SK-N-SH treated with all-trans-retinoic acid at 6 μM for 48 hours (cell line): ENCODE data around the gene ZNF518A.

Source experiments
- ATAC-seq: fragments of 200-7000 bp; cut with Tn5 transposase; 3 replicates; pipeline ENCODE4 v1.9.1; 2020; ENCODE audit warnings: mild to moderate bottlenecking, moderate library complexity
- ARNTL ChIP-seq: fragments of 450-650 bp; formaldehyde crosslinking; IDR thresholded peaks from 2 replicates; pipeline ENCODE4 v1.5.0; 2020; ENCODE audit warnings: low read depth, mild to moderate bottlenecking, moderate library complexity, borderline replicate concordance
- CSDC2 ChIP-seq: fragments of 250-450 bp; sonication (Bioruptor Pico); IDR thresholded peaks from 2 replicates; pipeline ENCODE4 v1.5.0; 2020; ENCODE audit warnings: mild to moderate bottlenecking, moderate library complexity
- ESRRG ChIP-seq: fragments of 250-450 bp; sonication (Bioruptor Pico); IDR thresholded peaks from 2 replicates; pipeline ENCODE4 v1.6.1; 2021; ENCODE audit warnings: mild to moderate bottlenecking
- GLIS3 ChIP-seq: fragments of 250-450 bp; sonication (Bioruptor Pico); IDR thresholded peaks from 2 replicates; pipeline ENCODE4 v1.5.0; 2020; ENCODE audit warnings: mild to moderate bottlenecking, moderate library complexity
- PPARA ChIP-seq: fragments of 250-450 bp; sonication (Bioruptor Pico); IDR thresholded peaks from 2 replicates; pipeline ENCODE4 v1.5.0; 2020; ENCODE audit warnings: mild to moderate bottlenecking, borderline replicate concordance
- SNAI2 ChIP-seq: fragments of 250-450 bp; sonication (Bioruptor Pico); IDR thresholded peaks from 2 replicates; pipeline ENCODE4 v1.5.0; 2020; ENCODE audit warnings: mild to moderate bottlenecking, moderate library complexity
- TCF4 ChIP-seq: fragments of 250-450 bp; sonication (Bioruptor Pico); IDR thresholded peaks from 2 replicates; pipeline ENCODE4 v1.8.0; 2021; ENCODE audit warnings: mild to moderate bottlenecking, moderate library complexity, borderline replicate concordance
- TOX ChIP-seq: fragments of 250-450 bp; sonication (Bioruptor Pico); IDR thresholded peaks from 2 replicates; pipeline ENCODE4 v1.8.0; 2021; ENCODE audit warnings: mild to moderate bottlenecking, moderate library complexity, borderline replicate concordance
- ZFP3 ChIP-seq: fragments of 250-450 bp; sonication (Bioruptor Pico); IDR thresholded peaks from 2 replicates; pipeline ENCODE4 v1.5.0; 2020; ENCODE audit warnings: mild to moderate bottlenecking, moderate library complexity
- ZFP30 ChIP-seq: fragments of 450-650 bp; formaldehyde crosslinking; IDR thresholded peaks from 2 replicates; pipeline ENCODE4 v1.5.0; 2022; ENCODE audit warnings: mild to moderate bottlenecking, moderate library complexity
- ZNF565 ChIP-seq: fragments of 450-650 bp; formaldehyde crosslinking; conservative IDR thresholded peaks from 2 replicates; pipeline ENCODE4 v1.5.0; 2020; ENCODE audit warnings: low read depth, mild to moderate bottlenecking, moderate library complexity
- ZNF8 ChIP-seq: fragments of 450-650 bp; formaldehyde crosslinking; IDR thresholded peaks from 2 replicates; pipeline ENCODE4 v1.5.0; 2020; ENCODE audit warnings: mild to moderate bottlenecking, moderate library complexity
- TF ChIP-seq, protein P1 (sequence below): fragments of 250-450 bp; sonication (Bioruptor Pico); IDR thresholded peaks from 2 replicates; pipeline ENCODE4 v1.8.0; 2020; ENCODE audit warnings: mild to moderate bottlenecking, moderate library complexity, borderline replicate concordance
- TF ChIP-seq, protein P2 (sequence below): fragments of 250-450 bp; sonication (Bioruptor Pico); IDR thresholded peaks from 2 replicates; pipeline ENCODE4 v1.5.0; 2020; ENCODE audit warnings: mild to moderate bottlenecking, moderate library complexity
- TF ChIP-seq, protein P3 (sequence below): fragments of 250-450 bp; sonication (Bioruptor Pico); IDR thresholded peaks from 2 replicates; pipeline ENCODE4 v1.5.1; 2020; ENCODE audit warnings: low read depth, mild to moderate bottlenecking, moderate library complexity
- TF ChIP-seq, protein P4 (sequence below): fragments of 250-450 bp; sonication (Bioruptor Pico); IDR thresholded peaks from 2 replicates; pipeline ENCODE4 v1.5.1; 2021; ENCODE audit warnings: mild to moderate bottlenecking, moderate library complexity

Gene ZNF518A

DNA sequence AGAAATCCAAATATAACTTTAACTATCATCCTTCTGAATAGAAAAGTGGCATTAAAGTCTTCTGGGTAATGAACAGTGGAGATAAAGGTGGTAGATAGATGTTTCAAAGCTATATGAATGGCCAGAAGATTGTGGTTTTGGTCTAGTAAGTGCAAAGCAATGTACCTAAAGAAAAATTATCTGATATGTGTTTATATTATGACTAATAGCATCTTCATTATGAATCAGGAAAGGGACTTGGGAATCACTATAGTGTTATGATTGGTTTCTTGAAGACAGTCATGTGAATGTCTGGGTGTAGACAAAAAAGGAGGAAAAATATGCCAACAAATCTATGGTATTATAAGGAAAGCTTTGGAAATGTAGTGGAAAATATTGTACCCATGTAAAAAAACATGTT is 3.0 kb downstream of the ZNF518A start:
- TF ChIP-seq, protein P1, sequence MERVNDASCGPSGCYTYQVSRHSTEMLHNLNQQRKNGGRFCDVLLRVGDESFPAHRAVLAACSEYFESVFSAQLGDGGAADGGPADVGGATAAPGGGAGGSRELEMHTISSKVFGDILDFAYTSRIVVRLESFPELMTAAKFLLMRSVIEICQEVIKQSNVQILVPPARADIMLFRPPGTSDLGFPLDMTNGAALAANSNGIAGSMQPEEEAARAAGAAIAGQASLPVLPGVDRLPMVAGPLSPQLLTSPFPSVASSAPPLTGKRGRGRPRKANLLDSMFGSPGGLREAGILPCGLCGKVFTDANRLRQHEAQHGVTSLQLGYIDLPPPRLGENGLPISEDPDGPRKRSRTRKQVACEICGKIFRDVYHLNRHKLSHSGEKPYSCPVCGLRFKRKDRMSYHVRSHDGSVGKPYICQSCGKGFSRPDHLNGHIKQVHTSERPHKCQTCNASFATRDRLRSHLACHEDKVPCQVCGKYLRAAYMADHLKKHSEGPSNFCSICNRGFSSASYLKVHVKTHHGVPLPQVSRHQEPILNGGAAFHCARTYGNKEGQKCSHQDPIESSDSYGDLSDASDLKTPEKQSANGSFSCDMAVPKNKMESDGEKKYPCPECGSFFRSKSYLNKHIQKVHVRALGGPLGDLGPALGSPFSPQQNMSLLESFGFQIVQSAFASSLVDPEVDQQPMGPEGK (CRISPR knock-in tag), result no peak
- TF ChIP-seq, protein P2, sequence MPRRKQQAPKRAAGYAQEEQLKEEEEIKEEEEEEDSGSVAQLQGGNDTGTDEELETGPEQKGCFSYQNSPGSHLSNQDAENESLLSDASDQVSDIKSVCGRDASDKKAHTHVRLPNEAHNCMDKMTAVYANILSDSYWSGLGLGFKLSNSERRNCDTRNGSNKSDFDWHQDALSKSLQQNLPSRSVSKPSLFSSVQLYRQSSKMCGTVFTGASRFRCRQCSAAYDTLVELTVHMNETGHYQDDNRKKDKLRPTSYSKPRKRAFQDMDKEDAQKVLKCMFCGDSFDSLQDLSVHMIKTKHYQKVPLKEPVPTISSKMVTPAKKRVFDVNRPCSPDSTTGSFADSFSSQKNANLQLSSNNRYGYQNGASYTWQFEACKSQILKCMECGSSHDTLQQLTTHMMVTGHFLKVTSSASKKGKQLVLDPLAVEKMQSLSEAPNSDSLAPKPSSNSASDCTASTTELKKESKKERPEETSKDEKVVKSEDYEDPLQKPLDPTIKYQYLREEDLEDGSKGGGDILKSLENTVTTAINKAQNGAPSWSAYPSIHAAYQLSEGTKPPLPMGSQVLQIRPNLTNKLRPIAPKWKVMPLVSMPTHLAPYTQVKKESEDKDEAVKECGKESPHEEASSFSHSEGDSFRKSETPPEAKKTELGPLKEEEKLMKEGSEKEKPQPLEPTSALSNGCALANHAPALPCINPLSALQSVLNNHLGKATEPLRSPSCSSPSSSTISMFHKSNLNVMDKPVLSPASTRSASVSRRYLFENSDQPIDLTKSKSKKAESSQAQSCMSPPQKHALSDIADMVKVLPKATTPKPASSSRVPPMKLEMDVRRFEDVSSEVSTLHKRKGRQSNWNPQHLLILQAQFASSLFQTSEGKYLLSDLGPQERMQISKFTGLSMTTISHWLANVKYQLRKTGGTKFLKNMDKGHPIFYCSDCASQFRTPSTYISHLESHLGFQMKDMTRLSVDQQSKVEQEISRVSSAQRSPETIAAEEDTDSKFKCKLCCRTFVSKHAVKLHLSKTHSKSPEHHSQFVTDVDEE (CRISPR knock-in tag), result no peak
- TF ChIP-seq PPARA (CRISPR knock-in tag), result no peak
- TF ChIP-seq, protein P3, sequence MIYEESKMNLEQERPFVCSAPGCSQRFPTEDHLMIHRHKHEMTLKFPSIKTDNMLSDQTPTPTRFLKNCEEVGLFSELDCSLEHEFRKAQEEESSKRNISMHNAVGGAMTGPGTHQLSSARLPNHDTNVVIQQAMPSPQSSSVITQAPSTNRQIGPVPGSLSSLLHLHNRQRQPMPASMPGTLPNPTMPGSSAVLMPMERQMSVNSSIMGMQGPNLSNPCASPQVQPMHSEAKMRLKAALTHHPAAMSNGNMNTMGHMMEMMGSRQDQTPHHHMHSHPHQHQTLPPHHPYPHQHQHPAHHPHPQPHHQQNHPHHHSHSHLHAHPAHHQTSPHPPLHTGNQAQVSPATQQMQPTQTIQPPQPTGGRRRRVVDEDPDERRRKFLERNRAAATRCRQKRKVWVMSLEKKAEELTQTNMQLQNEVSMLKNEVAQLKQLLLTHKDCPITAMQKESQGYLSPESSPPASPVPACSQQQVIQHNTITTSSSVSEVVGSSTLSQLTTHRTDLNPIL (CRISPR knock-in tag), result no peak
- TF ChIP-seq SNAI2, result no peak
- TF ChIP-seq, protein P4, sequence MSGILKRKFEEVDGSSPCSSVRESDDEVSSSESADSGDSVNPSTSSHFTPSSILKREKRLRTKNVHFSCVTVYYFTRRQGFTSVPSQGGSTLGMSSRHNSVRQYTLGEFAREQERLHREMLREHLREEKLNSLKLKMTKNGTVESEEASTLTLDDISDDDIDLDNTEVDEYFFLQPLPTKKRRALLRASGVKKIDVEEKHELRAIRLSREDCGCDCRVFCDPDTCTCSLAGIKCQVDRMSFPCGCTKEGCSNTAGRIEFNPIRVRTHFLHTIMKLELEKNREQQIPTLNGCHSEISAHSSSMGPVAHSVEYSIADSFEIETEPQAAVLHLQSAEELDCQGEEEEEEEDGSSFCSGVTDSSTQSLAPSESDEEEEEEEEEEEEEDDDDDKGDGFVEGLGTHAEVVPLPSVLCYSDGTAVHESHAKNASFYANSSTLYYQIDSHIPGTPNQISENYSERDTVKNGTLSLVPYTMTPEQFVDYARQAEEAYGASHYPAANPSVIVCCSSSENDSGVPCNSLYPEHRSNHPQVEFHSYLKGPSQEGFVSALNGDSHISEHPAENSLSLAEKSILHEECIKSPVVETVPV (CRISPR knock-in tag), result no peak
- no peak for TF ChIP-seq ZNF8 (CRISPR knock-in tag)
- TF ChIP-seq GLIS3 (CRISPR knock-in tag), result no peak
- no peak for TF ChIP-seq ZFP30 (CRISPR knock-in tag)
- TF ChIP-seq ARNTL (CRISPR knock-in tag), result no peak
- no peak for TF ChIP-seq CSDC2
- TF ChIP-seq ZFP3 (CRISPR knock-in tag), result no peak
- TF ChIP-seq TCF4 (CRISPR knock-in tag), result no peak
- no peak for TF ChIP-seq TOX (CRISPR knock-in tag)
- TF ChIP-seq ESRRG (CRISPR knock-in tag), result no peak
- ATAC-seq, result no peak

DNA sequence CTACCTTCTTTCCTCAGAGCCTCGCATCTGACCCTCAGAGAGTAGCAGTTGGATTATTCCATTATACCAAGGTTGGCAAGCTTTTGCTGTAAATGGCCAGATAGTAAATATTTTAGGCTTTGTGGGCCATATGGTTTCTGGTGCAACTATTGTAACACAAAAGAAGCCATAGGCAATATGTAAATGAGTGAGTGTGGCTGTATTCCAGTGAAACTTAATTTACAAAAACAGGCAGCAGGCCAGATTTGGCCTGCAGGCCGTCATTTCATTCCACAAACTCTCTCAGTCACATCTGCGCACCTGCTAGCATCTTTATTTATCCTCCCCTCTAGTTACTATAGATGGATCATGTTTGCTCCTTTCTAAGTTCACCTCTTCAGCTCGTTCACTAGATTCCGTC is 6.7 kb downstream of the ZNF518A start:
- TF ChIP-seq ZFP3 (CRISPR knock-in tag) (no peak), ZFP30 (CRISPR knock-in tag) (no peak), SNAI2 (no peak), ARNTL (CRISPR knock-in tag) (no peak), ZNF8 (CRISPR knock-in tag) (no peak), CSDC2 (no peak), TOX (CRISPR knock-in tag) (no peak), PPARA (CRISPR knock-in tag) (no peak), ZNF565 (CRISPR knock-in tag) (no peak), ESRRG (CRISPR knock-in tag) (no peak)
- TF ChIP-seq, protein P2 (CRISPR knock-in tag), result no peak
- TF ChIP-seq, protein P3 (CRISPR knock-in tag), result no peak
- TF ChIP-seq, protein P1 (CRISPR knock-in tag), result no peak
- ATAC-seq, result no peak
